Activated CD8-positive, alpha-beta memory T cell treated with anti-CD3 and anti-CD28 coated beads, Interleukin-2, amount 50 U/mL, for 1 hour (primary cell): Measurements from ENCODE around the gene PPFIA2.

Experiments used
- DNase-seq: peaks from one replicate; pipeline ENCODE4 v3.0.0-alpha.2; 2020; ENCODE audit errors: extremely low read depth

PPFIA2 gene

GRCh38 chr12:81759190-81760051 lies at the start of gene PPFIA2:
Gene PPFIA2 (minus strand): TSS chr12:81759350.
- no peak for DNase-seq

DNA sequence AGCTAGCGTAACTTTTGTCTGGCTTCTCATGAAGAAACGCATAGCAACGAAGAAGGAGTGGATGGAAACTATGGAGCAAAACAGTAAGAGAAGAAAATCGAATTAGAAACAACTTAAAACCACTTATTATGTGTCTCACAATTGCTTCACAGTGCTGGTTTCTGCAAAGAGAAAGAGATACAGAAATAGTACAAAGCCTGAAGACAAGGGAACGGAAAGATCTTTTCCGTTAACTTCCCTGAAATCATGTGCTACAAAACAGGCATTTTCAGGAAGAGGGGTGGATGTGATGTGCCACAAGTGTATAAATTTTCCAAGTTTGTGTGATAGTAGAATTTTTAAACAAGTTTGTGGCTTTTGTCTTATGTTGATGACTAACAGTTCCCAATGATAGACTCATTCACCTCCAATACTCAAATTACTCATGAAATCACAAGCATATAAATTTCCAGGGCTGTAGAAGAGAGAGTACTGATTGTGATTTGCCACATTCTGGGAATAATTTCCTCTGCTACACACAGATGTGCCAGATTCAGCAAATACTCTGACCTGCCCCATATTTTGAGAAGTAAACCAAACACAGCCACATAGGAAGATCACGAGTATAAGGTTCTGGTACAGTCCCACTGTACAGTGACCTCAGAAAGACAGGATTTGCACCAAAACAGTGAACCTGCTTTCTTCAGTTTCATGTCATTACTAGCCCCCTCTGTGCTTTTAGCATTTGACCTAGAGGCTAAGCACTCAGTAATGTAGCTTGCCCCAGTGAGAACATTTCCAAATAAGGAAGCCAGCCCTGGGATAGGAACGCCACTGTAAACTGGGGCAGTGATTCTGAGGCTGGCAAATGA lies 41.4 kb upstream of the PPFIA2 start:
- DNase-seq, result no peak

DNA sequence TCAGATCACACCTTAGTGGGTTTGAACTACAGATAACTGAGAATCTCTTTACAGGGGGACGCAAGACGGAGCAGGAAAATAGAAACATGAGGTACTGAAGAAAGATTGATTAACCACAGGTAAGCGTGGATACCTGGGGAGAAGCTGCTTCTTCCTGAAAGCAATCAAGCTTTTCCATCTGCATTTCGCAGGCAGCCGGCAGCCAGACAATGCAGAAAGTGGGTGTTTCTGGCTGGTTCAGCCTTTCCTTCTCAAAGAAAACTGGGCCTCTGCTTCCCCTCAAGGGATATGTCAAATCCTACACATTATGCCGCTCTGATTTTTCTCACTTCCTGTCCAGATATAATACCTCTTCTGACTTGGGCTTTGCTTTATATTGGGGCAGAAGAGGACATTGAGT lies 39.1 kb upstream of the PPFIA2 start:
- no peak for DNase-seq

- DNase-seq, result no peak
Measured at GRCh38 chr12:81797100-81797499, 38.0 kb upstream of the PPFIA2 start.

GRCh38 chr12:81792666-81793065 lies 33.5 kb upstream of the PPFIA2 start:
- no peak for DNase-seq

DNA sequence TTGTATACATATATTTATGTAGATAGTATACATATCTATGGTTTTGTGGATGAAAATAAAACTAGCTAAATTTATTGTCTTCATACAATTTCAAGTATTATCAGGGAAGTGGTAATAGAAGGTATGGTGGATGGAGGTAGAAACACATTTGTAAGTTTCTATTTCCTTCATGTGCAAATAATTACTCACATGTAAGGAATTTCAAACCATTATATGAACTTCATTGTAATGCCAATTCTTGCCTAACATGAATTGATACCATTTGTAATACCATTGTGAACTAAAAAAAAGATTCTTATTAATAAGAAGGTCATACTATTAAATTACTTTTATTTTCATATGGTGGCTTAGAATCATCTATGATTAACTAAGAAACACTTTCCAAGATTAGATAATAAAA lies 20.1 kb upstream of the PPFIA2 start:
- DNase-seq, result no peak

- DNase-seq, result no peak
Measured at GRCh38 chr12:81778719-81779118, 19.6 kb upstream of the PPFIA2 start.

- no peak for DNase-seq
Measured at GRCh38 chr12:81758421-81759189, 545 bp downstream of the PPFIA2 start.

- no peak for DNase-seq
Measured at GRCh38 chr12:81757731-81758365, 1.3 kb downstream of the PPFIA2 start.

- DNase-seq, result no peak
Measured at GRCh38 chr12:81729781-81730180, 29.4 kb downstream of the PPFIA2 start.

- no peak for DNase-seq
Measured at GRCh38 chr12:81727391-81727790, 31.8 kb downstream of the PPFIA2 start.

- no peak for DNase-seq
Measured at GRCh38 chr12:81726634-81727033, 32.5 kb downstream of the PPFIA2 start.

DNA sequence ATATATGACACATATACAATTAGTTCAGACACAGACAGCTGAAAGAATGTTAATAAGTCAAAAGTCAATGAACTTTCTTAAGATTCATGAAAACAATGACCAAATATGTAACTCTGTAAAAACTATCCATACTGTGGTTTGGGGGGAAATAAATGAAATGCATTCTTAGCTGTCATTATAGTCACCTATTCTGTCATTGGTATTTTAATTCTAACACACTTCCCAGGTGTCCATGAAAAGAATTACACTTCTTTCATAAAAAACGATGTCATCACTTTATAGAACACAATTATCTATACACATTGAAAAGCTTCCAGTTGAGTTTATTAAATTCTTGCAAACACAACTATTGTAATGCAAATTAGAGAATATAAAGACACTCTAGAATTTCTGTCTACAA lies 35.8 kb downstream of the PPFIA2 start:
- no peak for DNase-seq

- DNase-seq, result no peak
Measured at GRCh38 chr12:81722004-81722403, 37.1 kb downstream of the PPFIA2 start.

DNA sequence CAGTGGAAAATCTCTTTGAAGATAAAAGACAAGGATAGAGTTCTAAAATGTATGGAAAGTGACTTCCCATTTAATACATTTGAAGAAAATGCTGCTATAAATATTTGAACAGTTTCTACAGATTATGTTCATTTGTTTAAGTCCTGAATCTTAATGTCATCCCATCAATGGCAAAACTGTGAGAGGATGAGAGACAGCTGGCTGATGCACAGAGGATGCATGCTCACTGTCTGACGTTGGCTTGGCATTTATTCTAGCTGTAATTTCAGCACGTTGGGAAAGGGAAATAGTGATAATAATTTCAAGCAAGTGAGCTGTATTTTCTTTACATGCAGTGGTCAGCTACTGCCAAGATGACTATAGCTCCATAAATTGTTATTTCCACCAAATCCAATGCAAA lies 40.5 kb downstream of the PPFIA2 start:
- no peak for DNase-seq

- no peak for DNase-seq
Measured at GRCh38 chr12:81712536-81712935, 46.6 kb downstream of the PPFIA2 start.

DNA sequence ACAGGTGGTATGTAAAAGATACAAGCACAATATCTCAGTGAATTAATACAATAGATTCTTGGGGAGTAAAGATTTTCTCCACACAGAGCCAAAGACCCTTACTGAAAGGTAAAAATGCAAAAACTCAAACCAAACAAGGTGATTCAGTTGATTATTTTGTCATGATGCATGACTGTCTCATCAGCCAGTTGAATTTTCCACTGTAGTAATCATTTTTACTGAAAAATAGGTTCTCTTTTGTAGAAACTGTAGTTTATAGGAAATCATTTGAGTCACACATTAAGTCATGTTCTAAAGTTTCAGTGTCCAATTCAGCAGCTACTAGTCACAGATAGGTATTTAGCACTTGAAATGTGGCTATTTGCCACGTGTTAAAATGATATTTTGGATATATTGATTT lies 53.6 kb downstream of the PPFIA2 start:
- no peak for DNase-seq

DNA sequence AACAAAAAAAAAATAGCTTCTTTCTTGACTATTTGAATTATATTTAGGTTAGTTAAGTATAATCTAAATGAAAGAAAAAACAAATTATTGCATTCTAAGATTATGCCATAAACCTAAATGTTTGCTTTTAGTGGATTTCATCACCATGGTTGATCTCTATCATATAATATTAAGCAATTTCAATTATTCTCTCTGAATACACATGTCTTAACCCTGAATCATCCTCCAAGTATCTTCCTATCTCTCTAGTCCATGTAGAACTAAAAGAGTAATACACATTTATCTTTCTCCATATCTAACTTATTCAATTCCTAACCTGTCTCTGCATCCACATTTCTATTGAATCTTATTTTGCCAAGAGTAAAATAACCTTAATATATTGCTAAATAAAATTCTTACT lies 59.6 kb downstream of the PPFIA2 start:
- DNase-seq, result no peak

DNA sequence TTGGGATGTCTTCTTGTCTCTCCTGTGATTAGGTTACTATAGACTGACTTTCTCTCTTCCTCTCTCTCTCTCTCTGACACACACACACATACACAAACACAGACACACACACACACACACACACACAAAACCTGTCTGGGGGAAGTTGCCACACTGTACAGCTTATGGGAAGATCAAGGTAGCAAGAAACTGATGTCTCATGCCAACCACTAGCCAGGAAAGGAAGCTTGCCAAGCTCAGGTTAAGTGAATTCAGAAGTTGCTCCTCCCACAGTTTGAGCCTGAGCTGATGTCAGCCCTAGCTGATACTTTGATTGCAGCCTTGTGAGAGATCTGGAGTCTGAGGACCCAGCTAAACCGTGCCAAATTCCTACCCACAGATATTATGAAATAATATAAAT lies 67.1 kb downstream of the PPFIA2 start:
- DNase-seq, result no peak

GRCh38 chr12:81683881-81684280 lies 75.3 kb downstream of the PPFIA2 start:
- no peak for DNase-seq

DNA sequence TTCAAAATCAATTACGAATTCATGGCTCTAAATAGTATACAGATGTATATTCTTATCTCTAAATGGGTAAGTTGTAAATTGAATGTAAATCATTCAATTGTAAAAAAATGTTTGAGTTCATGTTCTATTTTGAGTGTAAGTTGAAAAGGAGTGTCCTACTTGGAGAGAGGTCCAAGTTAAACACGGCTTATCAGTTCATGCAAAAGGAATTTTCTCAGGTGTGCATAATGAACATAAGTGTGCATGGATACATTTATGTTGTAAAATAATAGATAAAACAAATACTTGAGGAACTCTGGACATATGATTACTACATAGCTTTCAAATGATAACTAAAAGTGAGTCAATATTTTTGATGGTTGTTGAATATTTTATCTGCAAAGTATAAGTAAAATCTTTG lies 79.5 kb downstream of the PPFIA2 start:
- DNase-seq, result no peak

- no peak for DNase-seq
Measured at GRCh38 chr12:81670759-81671158, 88.4 kb downstream of the PPFIA2 start.
